Body of pancreas (tissue), 4 donors: Measurements from ENCODE around the gene NARF.

Experiments used
- POLR2A ChIP-seq, 3 donors: fragments of 450-650 bp; IDR thresholded peaks; one replicate each; pipeline ENCODE4 v1.6.1; 2016; ENCODE audit warnings: antibody characterized with exemption in 3 of 3, mild to moderate bottlenecking in 2 of 3
- TF ChIP-seq, protein P1 (sequence below), 7 experiments: fragments of 450-650 bp in 4 of 7; fragments of 200-600 bp in 3 of 7; sonication (generic) in 3 of 7; IDR thresholded peaks; one replicate each; pipeline ENCODE4 v1.5.1; 2016 to 2019; ENCODE audit warnings: antibody characterized with exemption in 7 of 7

DNA sequence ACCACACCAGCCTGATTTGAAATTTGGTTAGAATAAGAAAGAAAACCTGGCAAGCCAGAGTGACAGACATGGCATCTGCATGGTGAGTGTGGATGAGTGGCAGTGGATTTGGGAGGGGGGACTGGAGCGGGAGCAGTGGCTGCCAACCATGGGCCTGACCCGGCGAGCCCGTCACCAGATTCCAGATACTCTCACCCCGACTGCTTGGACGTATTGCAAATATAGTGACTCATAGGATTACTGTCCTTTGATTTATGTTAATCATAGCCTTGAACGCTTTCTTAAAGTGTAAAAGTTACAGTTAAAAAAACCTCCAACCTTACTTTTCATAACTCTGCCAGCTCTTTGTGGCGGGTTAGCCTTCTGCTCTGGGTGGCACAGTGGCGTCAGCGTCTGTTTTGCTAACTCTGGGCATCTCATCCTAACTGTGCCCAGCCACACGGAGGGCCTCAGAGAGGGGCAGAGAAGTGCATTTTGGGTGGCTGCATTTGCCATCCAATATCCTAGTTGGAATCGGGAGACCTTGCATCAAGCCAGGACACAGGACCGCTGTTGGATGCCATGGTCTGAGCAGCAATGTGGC, 34.2 kb downstream of the NARF start:
- TF ChIP-seq POLR2A (IDR thresholded peaks at IDR 0.05): no peak
- TF ChIP-seq, protein P1, sequence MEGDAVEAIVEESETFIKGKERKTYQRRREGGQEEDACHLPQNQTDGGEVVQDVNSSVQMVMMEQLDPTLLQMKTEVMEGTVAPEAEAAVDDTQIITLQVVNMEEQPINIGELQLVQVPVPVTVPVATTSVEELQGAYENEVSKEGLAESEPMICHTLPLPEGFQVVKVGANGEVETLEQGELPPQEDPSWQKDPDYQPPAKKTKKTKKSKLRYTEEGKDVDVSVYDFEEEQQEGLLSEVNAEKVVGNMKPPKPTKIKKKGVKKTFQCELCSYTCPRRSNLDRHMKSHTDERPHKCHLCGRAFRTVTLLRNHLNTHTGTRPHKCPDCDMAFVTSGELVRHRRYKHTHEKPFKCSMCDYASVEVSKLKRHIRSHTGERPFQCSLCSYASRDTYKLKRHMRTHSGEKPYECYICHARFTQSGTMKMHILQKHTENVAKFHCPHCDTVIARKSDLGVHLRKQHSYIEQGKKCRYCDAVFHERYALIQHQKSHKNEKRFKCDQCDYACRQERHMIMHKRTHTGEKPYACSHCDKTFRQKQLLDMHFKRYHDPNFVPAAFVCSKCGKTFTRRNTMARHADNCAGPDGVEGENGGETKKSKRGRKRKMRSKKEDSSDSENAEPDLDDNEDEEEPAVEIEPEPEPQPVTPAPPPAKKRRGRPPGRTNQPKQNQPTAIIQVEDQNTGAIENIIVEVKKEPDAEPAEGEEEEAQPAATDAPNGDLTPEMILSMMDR (IDR thresholded peaks at IDR 0.05): no peak
